Right lobe of liver (tissue), 6 donors: ENCODE measurements around the gene MBNL2. TPM values are rescaled to one million over a fixed set of nuclear protein-coding genes. Genes with fewer than 3 reads are reported as not detected.

Experiments used
- ATAC-seq, 4 donors: fragments of 200-7000 bp; cut with Tn5 transposase; one replicate each; pipeline ENCODE4 v1.9.1; 2020; ENCODE audit warnings: mild to moderate bottlenecking in 4 of 4, moderate library complexity in 4 of 4
- DNase-seq, 3 donors: peaks; one replicate each; pipeline ENCODE4 v3.0.0-alpha.2; 2020
- H3K27ac ChIP-seq, 3 donors: fragments of 200-600 bp; one replicate each; pipeline ENCODE4 v1.8.0; 2022
- H3K27me3 ChIP-seq, 2 donors: fragments of 200-600 bp; one replicate each; pipeline ENCODE4 v1.8.0; 2022
- H3K36me3 ChIP-seq, 4 donors: fragments of 200-600 bp; sonication (generic) in 1 of 4; one replicate each; pipeline versions ENCODE4 v1.5.1 to v1.8.0; 2017 to 2022; ENCODE audit warnings: control low read depth in 1 of 4
- H3K4me1 ChIP-seq, 4 donors: fragments of 200-600 bp; sonication (generic) in 1 of 4; one replicate each; pipeline versions ENCODE4 v1.5.1 to v1.8.0; 2017 to 2022; ENCODE audit warnings: control low read depth in 1 of 4
- H3K4me3 ChIP-seq, 3 donors: fragments of 200-600 bp; one replicate each; pipeline ENCODE4 v1.8.0; 2022
- H3K9me3 ChIP-seq, 4 donors: fragments of 200-600 bp; sonication (generic) in 1 of 4; one replicate each; pipeline versions ENCODE4 v1.5.1 to v1.8.0; 2017 to 2022; ENCODE audit warnings: control low read depth in 1 of 4
- POLR2A ChIP-seq: fragments of 450-650 bp; IDR thresholded peaks from one replicate; pipeline ENCODE4 v1.6.1; 2017; ENCODE audit warnings: antibody characterized with exemption, mild to moderate bottlenecking
- WGBS: methylation state at CpG from one replicate; pipeline ENCODE4 v1.1.6; 2018; ENCODE audit warnings: low coverage, low lambda C conversion rate; ENCODE audit not compliant: insufficient coverage; ENCODE audit errors: missing lambda C conversion rate; 5-methylcytosine and 5-hydroxymethylcytosine counted together
- intact Hi-C, 2 donors: fragments of 100-400 bp; cut with DNase I; formaldehyde crosslinking; loops; one replicate each; pipeline versions ENCODE4 v1.11.2 to v1.14.1; 2022
- total RNA-seq, 6 experiments: library from RNA; depleted of rRNA in 2 of 6; stranded (reverse); fragments of >200 nt in 2 of 6; fragmentation: NEBNext Ultra II Directional in 3 of 6; extraction: Animal tissue kit (Norgen Biotek cat#: 25700) in 3 of 6; gene quantifications; one replicate each; pipeline versions ENCODE4 v1.1.0 to v1.2.4, GENCODE V29; 2016 to 2023
- TF ChIP-seq, protein P1 (sequence below), 4 donors: fragments of 200-600 bp in 3 of 4; fragments of 450-650 bp in 1 of 4; IDR thresholded peaks; one replicate each; pipeline versions ENCODE4 v1.5.1 to v1.8.0; 2016 to 2022; ENCODE audit warnings: antibody characterized with exemption in 4 of 4, mild to moderate bottlenecking in 2 of 4
- donor health status: DM: no; HTN: yes; CAD: no.
- donor health status: DM: no; HTN: no; CAD: no.
- donor health status: DM: no; HTN: no; CAD: no.
- donor health status: DM: no; HTN: yes; CAD: no.
- donor health status: DM: no; HTN: yes; CAD: no.

Gene MBNL2
- total RNA-seq, 6 experiments from 2014 or later = 30.3 to 135 (median 81.5) TPM

DNA sequence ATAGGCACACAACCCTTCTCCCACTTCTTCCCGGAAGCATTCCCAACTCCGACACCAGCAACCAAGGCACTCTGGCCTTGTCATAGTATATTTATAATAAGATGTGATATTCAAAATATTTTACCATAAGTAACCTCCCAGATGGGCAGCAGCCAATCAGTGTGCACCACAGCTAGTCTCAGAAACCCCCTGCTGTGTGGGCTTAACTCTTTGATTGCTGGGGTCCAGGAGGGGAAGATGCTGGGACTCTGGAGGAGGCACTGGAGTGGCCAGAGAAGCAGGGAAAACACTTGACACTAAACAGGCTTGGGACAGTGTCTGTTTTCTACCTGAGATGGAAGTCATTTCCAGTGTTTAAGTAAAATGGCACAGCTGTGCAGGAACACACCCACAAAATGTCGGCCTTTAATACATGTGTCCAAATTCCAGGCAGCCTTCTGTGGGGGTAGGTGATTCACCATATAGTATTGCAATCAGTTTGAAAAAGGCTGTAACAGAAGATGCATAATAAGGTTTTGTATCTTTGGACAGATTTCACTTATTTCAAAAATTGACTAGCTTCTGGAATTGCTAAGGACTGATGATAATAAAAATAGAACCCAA is 100.7 kb downstream of the MBNL2 start:
- H3K4me3 ChIP-seq = no peak overlapping the region
- H3K4me1 ChIP-seq = no peaks in the 10 kb centered on the region
- no peaks in the 10 kb centered on the region for H3K27me3 ChIP-seq
- no peaks in the 10 kb centered on the region for H3K36me3 ChIP-seq
- ATAC-seq (no peak), DNase-seq (no peak)
- WGBS = 88% methylated on average over 3 of the region's 3 CpGs
- H3K9me3 ChIP-seq = no peaks in the 10 kb centered on the region
- TF ChIP-seq, protein P1, sequence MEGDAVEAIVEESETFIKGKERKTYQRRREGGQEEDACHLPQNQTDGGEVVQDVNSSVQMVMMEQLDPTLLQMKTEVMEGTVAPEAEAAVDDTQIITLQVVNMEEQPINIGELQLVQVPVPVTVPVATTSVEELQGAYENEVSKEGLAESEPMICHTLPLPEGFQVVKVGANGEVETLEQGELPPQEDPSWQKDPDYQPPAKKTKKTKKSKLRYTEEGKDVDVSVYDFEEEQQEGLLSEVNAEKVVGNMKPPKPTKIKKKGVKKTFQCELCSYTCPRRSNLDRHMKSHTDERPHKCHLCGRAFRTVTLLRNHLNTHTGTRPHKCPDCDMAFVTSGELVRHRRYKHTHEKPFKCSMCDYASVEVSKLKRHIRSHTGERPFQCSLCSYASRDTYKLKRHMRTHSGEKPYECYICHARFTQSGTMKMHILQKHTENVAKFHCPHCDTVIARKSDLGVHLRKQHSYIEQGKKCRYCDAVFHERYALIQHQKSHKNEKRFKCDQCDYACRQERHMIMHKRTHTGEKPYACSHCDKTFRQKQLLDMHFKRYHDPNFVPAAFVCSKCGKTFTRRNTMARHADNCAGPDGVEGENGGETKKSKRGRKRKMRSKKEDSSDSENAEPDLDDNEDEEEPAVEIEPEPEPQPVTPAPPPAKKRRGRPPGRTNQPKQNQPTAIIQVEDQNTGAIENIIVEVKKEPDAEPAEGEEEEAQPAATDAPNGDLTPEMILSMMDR (IDR thresholded peaks at IDR 0.05) = no peak
- TF ChIP-seq POLR2A = no peak
- intact Hi-C loops = no loop called here
- H3K27ac ChIP-seq = no peak overlapping the region

DNA sequence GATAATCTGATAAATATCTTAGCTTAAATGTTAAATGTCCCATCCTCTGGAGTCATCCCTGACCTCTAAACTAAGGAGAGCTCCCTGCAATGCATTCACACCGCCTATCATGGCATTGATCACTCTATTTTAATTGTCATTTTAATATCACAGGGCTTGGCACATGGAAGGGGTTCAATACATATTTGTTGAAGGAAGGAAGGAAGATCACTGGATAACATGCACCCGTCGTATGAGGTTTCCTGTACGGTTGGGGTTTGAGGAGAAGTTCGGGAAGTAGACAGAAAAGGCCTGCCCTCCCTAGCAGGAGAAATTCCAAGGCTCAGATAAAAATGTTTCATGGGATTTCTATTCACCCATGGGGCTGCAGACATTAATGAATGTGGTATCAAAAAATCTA is 102.0 kb downstream of the MBNL2 start:
- intact Hi-C loops = no loop called here
- TF ChIP-seq POLR2A = no peak
- TF ChIP-seq, protein P1 (IDR thresholded peaks at IDR 0.05) = no peak
- Histone ChIP-seq H3K27me3 (no peaks in the 10 kb centered on the region), H3K9me3 (no peaks in the 10 kb centered on the region), H3K36me3 (no peaks in the 10 kb centered on the region), H3K4me1 (no peaks in the 10 kb centered on the region), H3K27ac (no peak overlapping the region), H3K4me3 (no peak overlapping the region)
- no peak for ATAC-seq
- DNase-seq = no peak
- 67% methylated on average over 5 of the region's 5 CpGs for WGBS

DNA sequence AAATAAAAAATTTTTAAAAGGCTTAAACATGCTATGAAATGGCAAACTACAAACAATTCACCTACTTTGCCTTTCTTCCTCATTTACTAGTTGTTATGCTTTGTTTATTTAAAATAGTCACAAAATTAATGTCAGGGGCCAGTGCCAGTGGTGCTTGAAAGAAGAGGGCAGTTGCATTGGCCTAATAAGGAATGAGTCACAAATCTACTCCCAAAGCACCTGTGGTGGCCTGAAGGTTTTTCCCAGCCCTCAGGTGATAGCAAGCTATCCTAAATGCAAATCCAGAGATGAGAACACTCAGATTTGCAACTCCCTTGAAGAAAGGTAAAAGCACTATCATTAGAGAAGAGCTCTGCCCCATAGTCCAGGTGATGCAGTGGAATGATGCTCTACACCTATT is 103.6 kb downstream of the MBNL2 start:
- no peaks in the 10 kb centered on the region for H3K4me1 ChIP-seq
- H3K36me3 ChIP-seq = no peaks in the 10 kb centered on the region
- ATAC-seq (peak in 1 of 4 donors; percentile 18), DNase-seq (no peak)
- no peak overlapping the region for H3K27ac ChIP-seq
- TF ChIP-seq, protein P1 (IDR thresholded peaks at IDR 0.05) = no peak
- no peak for TF ChIP-seq POLR2A
- H3K27me3 ChIP-seq = no peaks in the 10 kb centered on the region
- intact Hi-C loops = no loop called here
- H3K9me3 ChIP-seq = no peaks in the 10 kb centered on the region
- no peak overlapping the region for H3K4me3 ChIP-seq

DNA sequence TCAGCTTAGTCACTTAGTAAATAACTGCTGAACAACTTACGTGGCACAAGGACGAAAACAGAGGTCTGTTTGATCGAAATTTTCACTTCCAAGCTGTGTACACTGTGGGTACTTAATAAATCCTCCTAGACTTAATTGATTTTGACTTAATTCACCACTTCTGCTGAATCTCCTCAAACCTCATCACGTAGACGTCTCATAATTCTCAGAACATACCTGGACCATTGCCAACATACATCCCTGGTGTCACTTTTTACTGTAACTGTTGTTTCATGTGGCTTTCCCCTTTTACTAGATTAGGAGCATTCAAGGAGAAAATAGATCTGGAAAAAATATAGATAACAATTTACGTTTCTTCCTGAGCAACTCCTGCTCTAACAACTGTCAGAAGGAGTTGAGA is 105.0 kb downstream of the MBNL2 start:
- ATAC-seq = no peak
- H3K4me1 ChIP-seq = peaks cover 0 to 2% (median 0%) of the 10 kb centered on the region in 4 donors
- no peak for TF ChIP-seq POLR2A
- TF ChIP-seq, protein P1 (IDR thresholded peaks at IDR 0.05) = no peak
- intact Hi-C loops = no loop called here
- no peaks in the 10 kb centered on the region for H3K9me3 ChIP-seq
- H3K4me3 ChIP-seq = no peak overlapping the region
- no peak for DNase-seq
- WGBS = 75% methylated on average over 6 of the region's 6 CpGs
- no peaks in the 10 kb centered on the region for H3K27me3 ChIP-seq
- H3K36me3 ChIP-seq = no peaks in the 10 kb centered on the region
- H3K27ac ChIP-seq = no peak overlapping the region
